Measurements from ENCODE around the gene ZNF318.
"Not testable (repeated sequence)": the region's sequence is repeated elsewhere in the genome, so short reads cannot be mapped to it uniquely, and the experiment has no call there.

The ZNF318 gene

DNA sequence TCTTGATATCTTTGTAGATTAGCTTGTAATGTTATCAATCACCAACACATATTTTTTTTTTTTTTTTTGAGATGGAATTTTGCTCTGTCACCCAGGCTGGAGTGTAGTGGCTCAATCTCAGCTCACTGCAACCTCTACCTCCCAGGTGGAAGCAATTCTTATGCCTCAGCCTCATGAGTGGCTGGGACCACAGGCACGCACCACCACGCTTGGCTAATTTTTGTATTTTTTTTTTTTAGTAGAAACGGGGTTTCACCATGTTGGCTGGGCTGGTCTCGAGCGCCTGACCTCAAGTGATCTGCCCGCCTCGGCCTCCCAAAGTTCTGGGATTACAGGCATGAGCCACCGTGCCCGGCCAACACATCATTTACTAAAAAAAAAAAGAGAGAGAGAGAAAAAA lies 11.4 kb upstream of the ZNF318 start:
- DNase-seq, result not testable (repeated sequence)

DNA sequence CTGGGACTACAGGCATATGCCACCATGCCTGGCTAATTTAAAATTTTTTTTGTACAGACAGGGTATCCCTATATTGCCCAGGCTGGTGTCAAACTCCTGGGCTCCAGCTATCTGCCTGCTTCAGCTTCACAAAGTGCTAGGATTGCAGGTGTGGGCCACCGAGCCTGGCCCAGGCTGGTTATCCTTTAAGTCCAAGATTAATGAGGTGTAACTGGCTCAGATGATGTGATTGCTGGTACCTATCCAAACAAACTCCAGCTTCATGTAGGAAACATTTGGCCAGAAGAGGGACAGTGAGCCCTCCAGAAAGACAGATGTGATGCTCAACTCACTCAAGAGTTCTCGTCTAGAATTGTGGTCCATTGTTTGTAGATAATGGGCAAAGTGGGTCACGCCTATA lies 9.2 kb upstream of the ZNF318 start:
- DNase-seq, result no peak

- no peak for DNase-seq
Measured at GRCh38 chr6:43377710-43378229, 8.3 kb upstream of the ZNF318 start.

DNA sequence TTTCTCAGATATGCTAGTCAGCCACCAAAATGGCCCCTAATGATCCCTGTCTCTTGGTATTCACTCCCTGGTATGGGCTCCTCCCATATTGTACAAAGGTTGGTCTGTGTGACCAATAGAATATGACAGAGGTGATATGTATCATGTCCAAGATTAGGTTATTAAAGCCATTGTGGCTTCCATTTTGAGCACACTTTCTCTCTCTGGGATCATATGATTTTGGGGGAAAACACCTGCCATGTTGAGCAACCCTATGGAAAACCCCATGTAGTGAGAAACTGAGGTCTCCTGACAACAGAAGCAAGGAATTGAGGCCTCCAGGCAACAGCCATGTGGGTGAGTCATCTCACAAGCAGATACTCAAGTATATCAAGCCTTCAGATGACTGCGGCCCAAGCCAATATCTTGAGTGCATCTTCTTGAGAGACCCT lies 7.1 kb upstream of the ZNF318 start:
- no peak for DNase-seq

DNA sequence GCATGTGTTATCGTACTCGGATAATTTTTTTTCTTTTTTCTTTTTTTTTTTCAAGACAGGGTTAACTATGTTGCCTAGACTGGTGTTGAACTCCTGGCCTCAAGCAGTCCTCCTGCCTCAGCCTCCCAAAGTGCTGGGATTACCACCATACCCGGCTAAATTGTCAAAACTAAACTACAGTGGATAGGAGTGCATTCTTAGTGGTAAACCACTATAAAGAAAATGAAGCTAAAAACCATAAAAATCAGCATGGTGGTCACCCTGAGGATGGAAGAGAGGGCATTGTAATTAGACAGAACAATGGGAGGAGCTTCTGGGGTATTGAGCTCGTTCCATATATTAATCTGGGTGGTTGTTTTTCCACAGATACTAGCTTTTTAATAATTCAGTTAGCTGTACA lies 6.2 kb upstream of the ZNF318 start:
- DNase-seq, result no peak

GRCh38 chr6:43373252-43373875 lies 3.9 kb upstream of the ZNF318 start:
- DNase-seq, result no peak

DNA sequence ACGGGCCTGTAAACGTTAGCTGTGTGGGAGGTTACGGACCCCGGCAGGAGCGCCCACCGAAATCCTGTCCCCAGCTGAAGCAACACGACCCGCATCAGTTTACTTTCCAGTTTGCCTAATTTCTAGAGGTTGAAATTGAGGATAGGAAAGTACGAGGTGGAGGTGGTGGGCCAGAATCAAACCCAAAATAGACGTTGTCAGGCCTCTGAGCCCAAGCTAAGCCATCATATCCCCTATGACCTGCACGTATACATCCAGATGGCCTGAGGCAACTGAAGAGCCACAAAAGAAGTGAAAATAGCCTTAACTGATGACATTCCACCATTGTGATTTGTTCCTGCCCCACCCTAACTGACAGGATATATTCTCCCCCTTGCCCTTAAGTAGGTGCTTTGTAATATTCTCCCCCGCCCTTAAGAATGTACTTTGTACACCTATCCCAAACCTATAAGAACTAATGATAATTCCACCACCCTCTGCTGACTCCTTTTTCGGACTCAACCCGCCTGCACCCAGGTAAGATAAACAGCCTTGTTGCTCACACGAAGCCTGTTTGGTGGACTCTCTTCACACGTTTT lies 645 bp upstream of the ZNF318 start:
- not testable (repeated sequence) for DNase-seq

- DNase-seq, result no peak
Measured at GRCh38 chr6:43368259-43369160, 937 bp downstream of the ZNF318 start.

GRCh38 chr6:43367245-43367984 lies 2.0 kb downstream of the ZNF318 start:
- no peak for DNase-seq

GRCh38 chr6:43361269-43361668 lies 8.2 kb downstream of the ZNF318 start:
- DNase-seq, result no peak

- DNase-seq, result no peak
Measured at GRCh38 chr6:43359831-43360230, 9.6 kb downstream of the ZNF318 start.

- DNase-seq, result no peak
Measured at GRCh38 chr6:43359381-43359780, 10.1 kb downstream of the ZNF318 start.

- DNase-seq, result no peak
Measured at GRCh38 chr6:43355862-43356590, 13.4 kb downstream of the ZNF318 start.

- not testable (repeated sequence) for DNase-seq
Measured at GRCh38 chr6:43351951-43352350, 17.5 kb downstream of the ZNF318 start.

GRCh38 chr6:43347444-43347843 lies 22.0 kb downstream of the ZNF318 start:
- no peak for DNase-seq

DNA sequence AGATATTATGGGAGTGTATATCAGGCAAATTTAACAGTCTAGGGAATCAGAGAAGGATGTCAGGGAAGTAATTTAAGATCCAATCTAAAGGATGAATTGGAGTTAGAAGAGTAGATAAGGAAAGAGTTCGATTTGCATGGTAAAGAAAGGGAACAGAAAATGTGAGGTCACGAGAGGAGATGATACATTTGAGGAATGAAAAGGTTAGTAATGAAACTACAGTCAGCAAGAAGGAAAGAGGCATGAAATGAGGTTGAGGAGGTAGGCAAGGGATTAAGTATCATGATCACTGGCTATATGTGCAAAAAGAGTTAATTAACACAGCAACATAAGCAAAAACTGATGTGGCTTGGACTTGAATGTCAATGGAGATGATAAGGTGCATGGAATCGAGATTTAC lies 22.4 kb downstream of the ZNF318 start:
- no peak for DNase-seq

- DNase-seq, result not testable (repeated sequence)
Measured at GRCh38 chr6:43346243-43346642, 23.2 kb downstream of the ZNF318 start.

- DNase-seq, result no peak
Measured at GRCh38 chr6:43339168-43339567, 30.3 kb downstream of the ZNF318 start.

DNA sequence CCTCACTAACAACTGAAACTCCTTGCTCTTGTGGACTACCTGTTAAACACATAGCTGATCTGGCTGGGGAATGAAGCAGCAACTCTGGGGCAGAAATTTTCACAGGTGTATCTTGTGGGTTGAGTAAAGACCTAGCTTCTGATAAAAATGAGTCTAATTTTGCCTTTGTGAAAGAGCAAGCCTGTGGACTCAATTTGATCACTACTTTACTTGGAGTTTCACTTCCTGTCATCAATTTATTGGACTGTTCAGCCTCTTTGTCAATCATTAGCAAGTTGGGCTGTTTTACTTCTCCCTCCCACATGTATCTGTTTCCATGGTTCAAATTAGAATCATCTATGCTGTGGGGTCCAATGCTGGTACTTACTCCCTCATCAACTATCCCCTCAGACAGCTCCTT lies 31.2 kb downstream of the ZNF318 start:
- no peak for DNase-seq

GRCh38 chr6:43336382-43336781 lies 33.1 kb downstream of the ZNF318 start:
- no peak for DNase-seq

- DNase-seq, result no peak
Measured at GRCh38 chr6:43335469-43335868, 34.0 kb downstream of the ZNF318 start.

DNA sequence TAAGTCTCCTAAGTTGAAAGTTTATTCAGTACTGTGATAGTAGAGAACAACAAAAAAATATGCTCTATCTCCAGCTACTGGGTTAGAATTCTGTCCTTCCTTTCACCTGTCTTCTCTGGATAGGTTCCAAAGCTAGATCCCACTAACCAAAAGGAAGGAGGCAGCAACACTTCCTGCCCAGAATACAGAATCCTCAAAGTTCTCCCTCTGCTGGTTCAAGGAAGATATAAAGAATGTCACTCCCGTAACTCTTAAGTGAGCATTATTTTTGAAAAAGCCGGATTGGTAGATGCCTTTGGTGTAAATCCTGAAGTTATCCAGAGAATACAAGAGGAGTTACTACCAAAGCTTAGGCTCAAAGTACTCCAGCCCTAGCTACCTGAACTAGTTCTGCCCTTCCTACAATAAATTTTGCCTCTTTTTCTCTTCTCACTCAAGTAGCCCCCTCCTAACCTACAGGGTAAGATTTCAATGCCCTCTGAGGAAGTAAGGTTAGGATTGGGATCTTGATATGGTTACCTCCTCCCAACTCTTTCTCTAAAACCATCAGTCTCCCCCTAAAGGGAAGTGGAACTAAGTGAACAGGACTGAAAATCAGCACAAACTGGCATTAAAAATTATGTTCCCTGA lies 34.9 kb downstream of the ZNF318 start:
- no peak for DNase-seq

Measured in cortex of kidney (tissue), 1 donor.